Hepatocyte (in vitro differentiated cells): Measurements from ENCODE around the gene VAC14.

Source experiments
- EZH2phosphoT487 ChIP-seq: fragments of 200-600 bp; sonication (generic); IDR thresholded peaks from one replicate; pipeline ENCODE4 v1.6.1; 2018; ENCODE audit warnings: antibody characterized with exemption, mild to moderate bottlenecking, low read depth, moderate library complexity; ENCODE audit not compliant: unreplicated experiment, severe bottlenecking
- TF ChIP-seq, protein P1 (sequence below): fragments of 200-600 bp; sonication (generic); IDR thresholded peaks from 2 replicates; pipeline ENCODE4 v1.5.1; 2016; ENCODE audit warnings: antibody characterized with exemption, mild to moderate bottlenecking; ENCODE audit not compliant: poor library complexity

- TF ChIP-seq, protein P1, sequence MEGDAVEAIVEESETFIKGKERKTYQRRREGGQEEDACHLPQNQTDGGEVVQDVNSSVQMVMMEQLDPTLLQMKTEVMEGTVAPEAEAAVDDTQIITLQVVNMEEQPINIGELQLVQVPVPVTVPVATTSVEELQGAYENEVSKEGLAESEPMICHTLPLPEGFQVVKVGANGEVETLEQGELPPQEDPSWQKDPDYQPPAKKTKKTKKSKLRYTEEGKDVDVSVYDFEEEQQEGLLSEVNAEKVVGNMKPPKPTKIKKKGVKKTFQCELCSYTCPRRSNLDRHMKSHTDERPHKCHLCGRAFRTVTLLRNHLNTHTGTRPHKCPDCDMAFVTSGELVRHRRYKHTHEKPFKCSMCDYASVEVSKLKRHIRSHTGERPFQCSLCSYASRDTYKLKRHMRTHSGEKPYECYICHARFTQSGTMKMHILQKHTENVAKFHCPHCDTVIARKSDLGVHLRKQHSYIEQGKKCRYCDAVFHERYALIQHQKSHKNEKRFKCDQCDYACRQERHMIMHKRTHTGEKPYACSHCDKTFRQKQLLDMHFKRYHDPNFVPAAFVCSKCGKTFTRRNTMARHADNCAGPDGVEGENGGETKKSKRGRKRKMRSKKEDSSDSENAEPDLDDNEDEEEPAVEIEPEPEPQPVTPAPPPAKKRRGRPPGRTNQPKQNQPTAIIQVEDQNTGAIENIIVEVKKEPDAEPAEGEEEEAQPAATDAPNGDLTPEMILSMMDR = no peak
- TF ChIP-seq EZH2phosphoT487 = no peak
Observed at GRCh38 chr16:70708366-70709246, 92.4 kb downstream of the VAC14 start.
